Liver (tissue), 3 donors: Measurements from ENCODE around the gene ISG15.

Experiments
- EGR1 ChIP-seq, 2 donors: IDR thresholded peaks; 2 replicates each; pipeline ENCODE4 v1.6.1; 2016 to 2018; ENCODE audit warnings: antibody characterized with exemption in 2 of 2, low read depth in 2 of 2
- HNF4G ChIP-seq: IDR thresholded peaks from 2 replicates; pipeline ENCODE4 v1.6.1; 2016; ENCODE audit warnings: antibody characterized with exemption
- JUND ChIP-seq, 2 donors: IDR thresholded peaks; 2 replicates each; pipeline ENCODE4 v1.6.1; 2016; ENCODE audit warnings: antibody characterized with exemption in 2 of 2
- RAD21 ChIP-seq, 2 donors: IDR thresholded peaks; 2 replicates each; pipeline ENCODE4 v1.6.1; 2016; ENCODE audit warnings: antibody characterized with exemption in 2 of 2, mild to moderate bottlenecking in 2 of 2
- SP1 ChIP-seq: IDR thresholded peaks from 2 replicates; pipeline ENCODE4 v1.6.1; 2018; ENCODE audit warnings: antibody characterized with exemption, mild to moderate bottlenecking
- YY1 ChIP-seq: IDR thresholded peaks from 2 replicates; pipeline ENCODE4 v1.6.1; 2016; ENCODE audit warnings: antibody characterized with exemption, mild to moderate bottlenecking
- TF ChIP-seq, protein P1 (sequence below): fragments of 150-350 bp; IDR thresholded peaks from 2 replicates; pipeline ENCODE4 v1.5.1; 2017; ENCODE audit warnings: improper control_type of control experiment, low read depth, low read length; ENCODE audit not compliant: missing input control
- TF ChIP-seq, protein P2 (sequence below): IDR thresholded peaks from 2 replicates; pipeline ENCODE4 v1.6.1; 2016; ENCODE audit warnings: antibody characterized with exemption
- TF ChIP-seq, protein P3 (sequence below): IDR thresholded peaks from 2 replicates; pipeline ENCODE4 v1.6.1; 2016; ENCODE audit warnings: antibody characterized with exemption, mild to moderate bottlenecking
- TF ChIP-seq, protein P4 (sequence below): IDR thresholded peaks from 2 replicates; pipeline ENCODE4 v1.6.1; 2016; ENCODE audit warnings: antibody characterized with exemption
- donor health status: healthy.
- donor health status: healthy.

DNA sequence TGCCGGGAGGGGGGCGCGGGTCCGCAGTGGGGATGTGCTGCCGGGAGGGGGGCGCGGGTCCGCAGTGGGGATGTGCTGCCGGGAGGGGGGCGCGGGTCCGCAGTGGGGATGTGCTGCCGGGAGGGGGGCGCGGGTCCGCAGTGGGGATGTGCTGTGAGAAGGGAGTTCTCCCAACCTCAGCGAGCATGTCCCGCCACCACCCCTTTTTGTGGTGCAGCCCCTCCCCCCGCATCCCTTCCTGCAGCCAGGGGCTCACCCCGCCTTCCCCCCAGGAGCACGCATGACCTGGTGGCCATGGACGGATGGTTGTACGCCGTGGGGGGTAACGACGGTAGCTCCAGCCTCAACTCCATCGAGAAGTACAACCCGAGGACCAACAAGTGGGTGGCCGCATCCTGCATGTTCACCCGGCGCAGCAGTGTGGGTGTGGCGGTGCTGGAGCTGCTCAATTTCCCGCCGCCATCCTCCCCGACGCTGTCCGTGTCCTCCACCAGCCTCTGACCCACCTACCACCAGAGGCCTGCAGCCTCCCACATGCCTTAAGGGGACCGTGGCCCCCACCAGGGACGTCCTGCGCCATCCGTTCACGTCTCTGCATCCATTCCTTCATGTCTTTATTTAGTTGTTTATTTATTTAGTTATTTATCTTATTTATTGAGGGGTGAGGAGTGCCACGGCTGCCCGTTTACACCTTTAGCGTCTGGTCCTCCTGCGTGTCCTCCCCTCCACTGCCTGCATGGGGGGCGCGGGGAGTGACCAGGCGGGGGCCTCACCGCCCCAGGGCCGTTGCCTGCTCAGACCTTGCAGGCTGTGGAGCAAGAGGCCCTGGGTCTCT lies 48.4 kb upstream of the ISG15 start:
- TF ChIP-seq EGR1 (IDR thresholded peaks at IDR 0.05; ENCODE audit: low read depth in 2 of 2) (no peak), SP1 (no peak), YY1 (no peak), RAD21 (IDR thresholded peaks at IDR 0.05) (no peak), JUND (IDR thresholded peaks at IDR 0.05) (no peak), HNF4G (no peak)
- TF ChIP-seq, protein P1, sequence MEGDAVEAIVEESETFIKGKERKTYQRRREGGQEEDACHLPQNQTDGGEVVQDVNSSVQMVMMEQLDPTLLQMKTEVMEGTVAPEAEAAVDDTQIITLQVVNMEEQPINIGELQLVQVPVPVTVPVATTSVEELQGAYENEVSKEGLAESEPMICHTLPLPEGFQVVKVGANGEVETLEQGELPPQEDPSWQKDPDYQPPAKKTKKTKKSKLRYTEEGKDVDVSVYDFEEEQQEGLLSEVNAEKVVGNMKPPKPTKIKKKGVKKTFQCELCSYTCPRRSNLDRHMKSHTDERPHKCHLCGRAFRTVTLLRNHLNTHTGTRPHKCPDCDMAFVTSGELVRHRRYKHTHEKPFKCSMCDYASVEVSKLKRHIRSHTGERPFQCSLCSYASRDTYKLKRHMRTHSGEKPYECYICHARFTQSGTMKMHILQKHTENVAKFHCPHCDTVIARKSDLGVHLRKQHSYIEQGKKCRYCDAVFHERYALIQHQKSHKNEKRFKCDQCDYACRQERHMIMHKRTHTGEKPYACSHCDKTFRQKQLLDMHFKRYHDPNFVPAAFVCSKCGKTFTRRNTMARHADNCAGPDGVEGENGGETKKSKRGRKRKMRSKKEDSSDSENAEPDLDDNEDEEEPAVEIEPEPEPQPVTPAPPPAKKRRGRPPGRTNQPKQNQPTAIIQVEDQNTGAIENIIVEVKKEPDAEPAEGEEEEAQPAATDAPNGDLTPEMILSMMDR: no peak
- TF ChIP-seq, protein P2, sequence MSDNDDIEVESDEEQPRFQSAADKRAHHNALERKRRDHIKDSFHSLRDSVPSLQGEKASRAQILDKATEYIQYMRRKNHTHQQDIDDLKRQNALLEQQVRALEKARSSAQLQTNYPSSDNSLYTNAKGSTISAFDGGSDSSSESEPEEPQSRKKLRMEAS: no peak
- TF ChIP-seq, protein P3, sequence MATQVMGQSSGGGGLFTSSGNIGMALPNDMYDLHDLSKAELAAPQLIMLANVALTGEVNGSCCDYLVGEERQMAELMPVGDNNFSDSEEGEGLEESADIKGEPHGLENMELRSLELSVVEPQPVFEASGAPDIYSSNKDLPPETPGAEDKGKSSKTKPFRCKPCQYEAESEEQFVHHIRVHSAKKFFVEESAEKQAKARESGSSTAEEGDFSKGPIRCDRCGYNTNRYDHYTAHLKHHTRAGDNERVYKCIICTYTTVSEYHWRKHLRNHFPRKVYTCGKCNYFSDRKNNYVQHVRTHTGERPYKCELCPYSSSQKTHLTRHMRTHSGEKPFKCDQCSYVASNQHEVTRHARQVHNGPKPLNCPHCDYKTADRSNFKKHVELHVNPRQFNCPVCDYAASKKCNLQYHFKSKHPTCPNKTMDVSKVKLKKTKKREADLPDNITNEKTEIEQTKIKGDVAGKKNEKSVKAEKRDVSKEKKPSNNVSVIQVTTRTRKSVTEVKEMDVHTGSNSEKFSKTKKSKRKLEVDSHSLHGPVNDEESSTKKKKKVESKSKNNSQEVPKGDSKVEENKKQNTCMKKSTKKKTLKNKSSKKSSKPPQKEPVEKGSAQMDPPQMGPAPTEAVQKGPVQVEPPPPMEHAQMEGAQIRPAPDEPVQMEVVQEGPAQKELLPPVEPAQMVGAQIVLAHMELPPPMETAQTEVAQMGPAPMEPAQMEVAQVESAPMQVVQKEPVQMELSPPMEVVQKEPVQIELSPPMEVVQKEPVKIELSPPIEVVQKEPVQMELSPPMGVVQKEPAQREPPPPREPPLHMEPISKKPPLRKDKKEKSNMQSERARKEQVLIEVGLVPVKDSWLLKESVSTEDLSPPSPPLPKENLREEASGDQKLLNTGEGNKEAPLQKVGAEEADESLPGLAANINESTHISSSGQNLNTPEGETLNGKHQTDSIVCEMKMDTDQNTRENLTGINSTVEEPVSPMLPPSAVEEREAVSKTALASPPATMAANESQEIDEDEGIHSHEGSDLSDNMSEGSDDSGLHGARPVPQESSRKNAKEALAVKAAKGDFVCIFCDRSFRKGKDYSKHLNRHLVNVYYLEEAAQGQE: no peak
- TF ChIP-seq, protein P4, sequence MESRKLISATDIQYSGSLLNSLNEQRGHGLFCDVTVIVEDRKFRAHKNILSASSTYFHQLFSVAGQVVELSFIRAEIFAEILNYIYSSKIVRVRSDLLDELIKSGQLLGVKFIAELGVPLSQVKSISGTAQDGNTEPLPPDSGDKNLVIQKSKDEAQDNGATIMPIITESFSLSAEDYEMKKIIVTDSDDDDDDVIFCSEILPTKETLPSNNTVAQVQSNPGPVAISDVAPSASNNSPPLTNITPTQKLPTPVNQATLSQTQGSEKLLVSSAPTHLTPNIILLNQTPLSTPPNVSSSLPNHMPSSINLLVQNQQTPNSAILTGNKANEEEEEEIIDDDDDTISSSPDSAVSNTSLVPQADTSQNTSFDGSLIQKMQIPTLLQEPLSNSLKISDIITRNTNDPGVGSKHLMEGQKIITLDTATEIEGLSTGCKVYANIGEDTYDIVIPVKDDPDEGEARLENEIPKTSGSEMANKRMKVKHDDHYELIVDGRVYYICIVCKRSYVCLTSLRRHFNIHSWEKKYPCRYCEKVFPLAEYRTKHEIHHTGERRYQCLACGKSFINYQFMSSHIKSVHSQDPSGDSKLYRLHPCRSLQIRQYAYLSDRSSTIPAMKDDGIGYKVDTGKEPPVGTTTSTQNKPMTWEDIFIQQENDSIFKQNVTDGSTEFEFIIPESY: no peak
